GM13976 (cell line): ENCODE data around the gene TRIO.

Source experiments
- DNase-seq: peaks from one replicate; pipeline ENCODE4 v3.0.0; 2012; ENCODE audit warnings: low spot score
- CTCF ChIP-seq: IDR thresholded peaks from 2 replicates; pipeline ENCODE4 v1.5.1; 2012; ENCODE audit warnings: borderline replicate concordance, mild to moderate bottlenecking; ENCODE audit not compliant: insufficient read depth; ENCODE audit errors: extremely low read depth, missing control alignments, control extremely low read depth
- in situ Hi-C: fragments of 300-500 bp; cut with MboI; formaldehyde crosslinking; loops from one replicate; pipeline ENCODE4 v1.12.0; 2022; ENCODE audit warnings: low sequenced_read_pairs, mixed read lengths, inconsistent platforms; ENCODE audit not compliant: unreplicated experiment

The TRIO gene

GRCh38 chr5:14247054-14247386, 103.9 kb downstream of the TRIO start:
- in situ Hi-C loops = no loop called here
- DNase-seq = no peak
- TF ChIP-seq CTCF = no peak

GRCh38 chr5:14249258-14250082, 106.3 kb downstream of the TRIO start:
- no peak for DNase-seq
- TF ChIP-seq CTCF = no peak
- in situ Hi-C loops = no loop called here

- peak; percentile 47 for DNase-seq
- no peak for TF ChIP-seq CTCF
- in situ Hi-C loops = no loop called here
These were observed 107.0 kb downstream of the TRIO start for GRCh38 chr5:14250084-14250695.

- no peak for TF ChIP-seq CTCF
- in situ Hi-C loops = no loop called here
- DNase-seq = no peak
These were observed 107.9 kb downstream of the TRIO start for GRCh38 chr5:14250748-14251701.

- DNase-seq = no peak
- no peak for TF ChIP-seq CTCF
- in situ Hi-C loops = no loop called here
These were observed 108.6 kb downstream of the TRIO start for GRCh38 chr5:14251733-14252132.

- in situ Hi-C loops = no loop called here
- no peak for DNase-seq
- TF ChIP-seq CTCF = no peak
These were observed 109.7 kb downstream of the TRIO start for GRCh38 chr5:14252793-14253192.
